ENCODE data around the gene MPC1L. TPM values are rescaled to one million over a fixed set of nuclear protein-coding genes. Genes with fewer than 3 reads are reported as not detected.

MPC1L gene
- total RNA-seq, 1 experiment from 2014 or later: not detected

DNA sequence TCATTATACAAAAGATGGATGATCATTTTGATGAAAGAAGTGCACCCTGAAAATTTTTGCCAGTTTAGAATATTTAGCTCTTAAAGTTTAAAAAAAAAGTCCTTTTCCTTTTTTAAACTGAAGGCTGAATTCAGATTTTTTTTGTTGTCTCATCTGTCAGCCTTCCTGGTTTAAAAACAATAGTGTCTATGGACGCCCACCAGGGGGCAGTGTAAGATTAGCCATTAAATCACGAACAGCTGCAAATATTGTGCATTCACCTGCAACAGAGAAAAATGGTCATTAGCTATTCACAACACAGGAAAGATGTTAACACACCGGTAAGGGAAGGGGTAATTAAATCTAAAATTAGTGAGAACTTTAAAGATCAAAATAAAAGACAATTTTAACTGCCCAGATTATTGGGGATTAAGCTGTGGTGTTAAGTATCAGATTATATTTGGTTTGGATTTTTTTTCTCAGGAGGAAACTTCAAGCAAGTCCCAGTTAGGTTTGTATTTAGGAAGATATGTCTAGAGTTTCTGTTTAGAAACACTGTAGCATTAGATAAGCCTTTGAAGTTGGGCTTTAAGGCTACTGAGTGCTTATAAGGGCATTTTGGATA is 28.5 kb downstream of the MPC1L start:
- Histone ChIP-seq H3K27me3 (ENCODE audit: control insufficient read depth, insufficient read depth, low read length) (no peaks in the 10 kb centered on the region), H3K36me3 (replicated peaks; ENCODE audit: control insufficient read depth, insufficient read depth, low read length) (peaks cover 5% of the 10 kb centered on the region), H3K4me3 (ENCODE audit: insufficient read depth, low read depth, low read length) (no peak overlapping the region)
- peak; percentile 45 for DNase-seq

DNA sequence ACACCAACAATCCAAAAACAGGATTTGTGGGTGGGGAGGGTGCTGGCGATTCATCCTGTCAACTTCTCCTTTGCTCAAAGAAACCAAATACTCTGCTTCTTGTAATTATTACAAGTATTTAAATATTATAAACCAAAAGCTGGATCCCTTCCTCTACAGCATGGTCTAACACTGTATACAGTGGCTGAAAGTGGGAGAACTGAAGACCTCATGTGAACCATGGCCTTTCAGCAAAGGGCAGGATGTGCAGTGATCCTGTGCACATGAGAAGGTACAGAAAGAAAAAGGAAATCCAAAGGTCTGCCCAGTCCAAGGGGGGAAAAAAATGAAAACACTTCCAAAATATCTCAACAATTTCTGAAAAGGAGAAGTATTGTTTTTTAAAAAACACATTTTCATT is 29.4 kb downstream of the MPC1L start:
- Histone ChIP-seq H3K27me3 (ENCODE audit: control insufficient read depth, insufficient read depth, low read length) (no peaks in the 10 kb centered on the region), H3K36me3 (replicated peaks; ENCODE audit: control insufficient read depth, insufficient read depth, low read length) (peaks cover 7% of the 10 kb centered on the region), H3K4me3 (ENCODE audit: insufficient read depth, low read depth, low read length) (no peak overlapping the region)
- DNase-seq: no peak

DNA sequence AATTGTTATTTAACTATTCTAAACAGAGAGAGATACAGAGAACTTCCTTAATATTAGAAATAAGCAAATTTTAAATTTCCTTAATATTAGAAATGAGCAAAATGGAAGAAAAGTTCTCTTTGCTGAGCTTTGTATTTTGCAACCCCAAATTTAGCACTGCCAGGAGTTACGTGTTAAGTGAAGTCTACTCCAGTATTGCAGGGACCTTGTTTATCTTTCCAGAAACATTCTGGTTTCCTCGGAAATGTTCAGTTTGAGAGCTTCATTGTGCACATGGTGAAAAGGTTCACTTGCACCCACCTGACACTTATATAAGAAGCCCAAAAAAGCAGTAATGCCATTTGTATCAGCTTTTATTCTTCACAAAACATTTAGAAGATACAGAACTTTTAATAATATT is 30.3 kb downstream of the MPC1L start:
- H3K27me3 ChIP-seq (ENCODE audit: control insufficient read depth, insufficient read depth, low read length): no peaks in the 10 kb centered on the region
- no peak overlapping the region for H3K4me3 ChIP-seq (ENCODE audit: insufficient read depth, low read depth, low read length)
- peaks cover 7% of the 10 kb centered on the region for H3K36me3 ChIP-seq (replicated peaks; ENCODE audit: control insufficient read depth, insufficient read depth, low read length)
- no peak for DNase-seq

DNA sequence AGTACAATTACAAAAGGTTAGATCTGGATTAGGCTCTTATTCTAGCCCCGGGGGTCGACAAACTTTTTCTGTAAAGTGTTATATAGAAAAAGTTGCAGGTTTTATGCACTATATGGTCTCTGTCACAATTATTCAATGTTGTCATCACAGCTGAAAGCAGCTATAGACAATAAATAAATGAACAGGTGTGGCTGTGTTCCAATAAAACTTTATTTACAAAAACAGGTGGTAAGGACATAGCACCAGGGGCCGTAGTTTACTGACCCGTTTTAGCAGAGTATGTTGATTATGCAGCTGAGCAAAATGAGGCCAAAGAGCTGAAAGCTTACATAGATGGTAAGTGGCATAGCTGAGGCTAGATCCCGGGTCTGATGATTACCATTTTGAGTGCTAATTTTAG is 37.2 kb downstream of the MPC1L start:
- Histone ChIP-seq H3K4me3 (ENCODE audit: insufficient read depth, low read depth, low read length) (no peak overlapping the region), H3K36me3 (replicated peaks; ENCODE audit: control insufficient read depth, insufficient read depth, low read length) (peaks cover 20% of the 10 kb centered on the region), H3K27me3 (ENCODE audit: control insufficient read depth, insufficient read depth, low read length) (no peaks in the 10 kb centered on the region)
- no peak for DNase-seq

DNA sequence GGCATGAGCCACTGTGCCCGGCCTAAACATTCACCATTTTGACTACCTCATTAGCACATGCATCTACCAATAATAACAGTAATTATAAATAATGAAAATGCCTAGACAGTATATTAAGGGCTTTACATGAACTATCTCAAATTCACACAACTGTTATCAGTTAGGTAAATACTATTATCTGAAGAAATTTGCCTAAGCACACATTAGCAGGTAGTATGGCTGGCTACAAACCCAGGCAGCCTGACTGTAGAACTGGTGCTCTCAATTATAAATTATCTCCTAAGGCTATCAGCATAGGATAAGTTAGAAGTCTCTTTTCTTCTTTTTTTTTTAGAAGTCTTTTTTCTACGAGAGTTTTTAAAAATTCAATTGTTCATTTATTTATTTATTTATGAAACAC is 38.3 kb downstream of the MPC1L start:
- Histone ChIP-seq H3K36me3 (replicated peaks; ENCODE audit: control insufficient read depth, insufficient read depth, low read length) (peaks cover 23% of the 10 kb centered on the region), H3K4me3 (ENCODE audit: insufficient read depth, low read depth, low read length) (no peak overlapping the region), H3K27me3 (ENCODE audit: control insufficient read depth, insufficient read depth, low read length) (no peaks in the 10 kb centered on the region)
- no peak for DNase-seq

DNA sequence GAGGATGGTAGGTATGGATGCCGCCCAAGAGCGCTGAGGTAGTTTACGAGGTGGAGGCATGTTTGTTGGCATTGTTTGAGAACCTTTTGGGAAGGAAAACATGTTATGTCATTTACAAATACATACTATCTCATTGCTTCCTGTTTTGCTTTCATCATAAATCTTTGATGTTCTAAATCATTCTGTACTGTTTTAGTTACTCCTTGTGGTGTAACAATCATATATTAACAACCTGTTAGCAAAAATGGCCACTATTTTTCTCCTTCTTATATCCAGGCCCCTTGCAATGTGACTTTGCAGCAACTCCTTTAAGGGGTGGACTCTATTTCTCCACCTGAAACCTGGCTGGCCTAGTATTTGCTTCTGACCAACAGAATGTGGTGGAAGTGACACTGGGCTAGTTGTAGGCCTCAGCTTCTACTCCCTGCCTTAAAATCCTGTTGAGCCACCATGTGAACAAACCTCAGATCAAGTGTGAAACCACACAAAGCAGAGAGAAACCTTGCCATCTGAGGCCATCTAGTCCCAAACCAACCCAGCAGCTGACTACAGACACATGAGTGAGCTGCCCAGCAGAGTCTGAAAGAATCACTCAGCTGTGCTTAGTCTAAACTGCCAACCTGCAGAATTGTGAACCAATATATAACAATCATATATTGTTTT is 40.0 kb downstream of the MPC1L start:
- H3K4me3 ChIP-seq (ENCODE audit: insufficient read depth, low read depth, low read length): no peak overlapping the region
- DNase-seq: no peak
- H3K27me3 ChIP-seq (ENCODE audit: control insufficient read depth, insufficient read depth, low read length): no peaks in the 10 kb centered on the region
- H3K36me3 ChIP-seq (replicated peaks; ENCODE audit: control insufficient read depth, insufficient read depth, low read length): peaks cover 28% of the 10 kb centered on the region

DNA sequence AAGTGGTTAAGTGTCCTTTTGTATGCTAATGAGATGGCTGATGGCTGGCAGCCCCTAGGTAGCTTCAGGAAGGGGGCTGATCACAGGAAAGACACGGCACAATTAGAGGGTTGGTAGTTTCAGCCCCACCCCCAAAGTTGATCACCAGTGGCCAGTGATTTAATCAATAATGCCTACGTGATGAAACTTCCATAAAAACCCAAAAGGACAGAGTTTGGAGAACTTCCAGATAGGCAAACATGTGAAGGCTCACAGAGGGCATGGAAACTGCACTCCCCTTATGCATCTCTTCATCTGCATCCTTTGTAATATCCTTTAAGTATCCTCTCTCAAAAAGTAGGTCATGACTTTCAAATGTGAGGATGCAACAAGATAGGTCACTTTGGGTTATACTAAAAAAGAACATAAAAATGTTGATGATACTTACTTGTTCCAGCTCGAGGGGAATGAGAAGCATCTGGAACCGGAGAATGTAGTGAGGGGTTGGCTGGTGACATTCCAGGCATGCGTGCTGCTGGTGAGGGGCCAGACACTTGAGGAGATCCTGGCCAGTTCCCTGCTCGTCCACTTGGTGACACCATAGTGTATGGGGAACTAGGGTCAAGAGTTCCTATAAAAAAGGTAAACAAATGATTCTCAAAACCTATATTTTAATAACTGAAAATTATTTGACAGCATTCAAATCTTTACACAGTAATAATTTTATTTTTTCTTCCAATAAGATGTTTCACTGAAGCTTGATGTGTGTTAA is 40.8 kb downstream of the MPC1L start:
- Histone ChIP-seq H3K4me3 (ENCODE audit: insufficient read depth, low read depth, low read length) (no peak overlapping the region), H3K36me3 (replicated peaks; ENCODE audit: control insufficient read depth, insufficient read depth, low read length) (peaks cover 26% of the 10 kb centered on the region), H3K27me3 (ENCODE audit: control insufficient read depth, insufficient read depth, low read length) (no peaks in the 10 kb centered on the region)
- peak; percentile 66 for DNase-seq

DNA sequence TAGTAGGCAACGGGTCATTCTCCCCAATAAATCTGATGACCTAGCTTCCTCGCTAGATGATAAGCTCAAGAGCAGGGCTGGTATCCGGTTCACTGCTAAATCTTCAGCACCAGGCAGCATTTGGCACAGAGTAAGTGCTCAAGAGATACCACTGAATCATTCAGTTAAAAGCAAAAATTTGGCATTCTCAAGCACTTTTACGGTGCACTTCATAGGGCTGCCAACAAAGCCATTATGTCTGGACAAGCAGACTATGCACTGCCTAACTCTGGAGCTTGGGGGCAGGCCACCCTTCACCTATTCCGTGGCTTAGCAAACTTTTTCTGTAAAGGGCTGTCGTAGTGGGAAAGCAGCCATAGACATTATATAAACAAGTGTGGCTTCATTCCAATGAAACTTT is 47.9 kb downstream of the MPC1L start:
- H3K4me3 ChIP-seq (ENCODE audit: insufficient read depth, low read depth, low read length): no peak overlapping the region
- peaks cover 27% of the 10 kb centered on the region for H3K36me3 ChIP-seq (replicated peaks; ENCODE audit: control insufficient read depth, insufficient read depth, low read length)

More for the DNA sequence above, 47.9 kb downstream of the MPC1L start:
- DNase-seq: no peak
- no peaks in the 10 kb centered on the region for H3K27me3 ChIP-seq (ENCODE audit: control insufficient read depth, insufficient read depth, low read length)

Other genes starting within 250 kb of the MPC1L start
- 112 and 113 TPM in 2 replicates for gene ATP6AP2, start 42.5 kb upstream of the MPC1L start, total RNA-seq (2014; rRNA removed; shearing (Covaris generic))
- 11.7 and 19.9 TPM in 2 replicates for gene CXorf38, start 24.1 kb downstream of the MPC1L start, total RNA-seq (2014; rRNA removed; shearing (Covaris generic))
- 54.4 and 88.3 TPM in 2 replicates for gene MED14, start 112.1 kb downstream of the MPC1L start, total RNA-seq (2014; rRNA removed; shearing (Covaris generic))